Fibroblast of skin of left quadriceps (primary cell): ENCODE data around the gene DKK3.

ENCODE experiments used
- DNase-seq, 2 experiments: peaks; one replicate each; pipeline ENCODE4 v3.0.0-alpha.2; 2013; ENCODE audit warnings: low read depth in 2 of 2

The DKK3 gene

DNA sequence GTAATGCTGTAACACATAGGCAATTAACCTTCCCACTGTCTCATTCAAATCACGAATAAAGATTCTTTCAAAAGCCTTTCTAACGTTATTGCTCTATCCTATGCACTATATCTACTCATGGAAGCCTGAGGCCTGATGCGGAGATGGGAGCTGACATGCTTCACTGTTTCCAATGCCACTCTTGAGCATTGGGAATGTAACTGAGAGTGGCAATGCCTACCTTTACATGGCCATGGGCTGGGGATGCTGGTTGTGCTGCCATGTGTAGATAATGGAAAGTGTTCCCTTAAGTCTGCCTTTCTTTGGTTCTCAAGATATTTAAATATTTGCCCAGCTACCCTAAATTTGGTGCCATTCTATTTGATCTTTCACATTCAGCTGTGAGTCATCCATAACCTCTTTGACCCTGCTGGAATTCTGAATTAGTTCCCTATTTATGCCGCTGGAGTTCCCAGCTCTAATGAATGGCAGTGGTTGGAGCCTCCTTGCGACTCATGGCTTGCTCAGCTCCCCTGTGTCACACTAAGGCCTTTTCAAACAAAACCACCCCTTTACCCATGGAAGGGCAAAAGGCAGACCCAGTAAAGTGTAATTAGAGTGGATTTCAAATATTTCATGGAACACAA is 21.4 kb upstream of the DKK3 start:
- DNase-seq, result no peak

DNA sequence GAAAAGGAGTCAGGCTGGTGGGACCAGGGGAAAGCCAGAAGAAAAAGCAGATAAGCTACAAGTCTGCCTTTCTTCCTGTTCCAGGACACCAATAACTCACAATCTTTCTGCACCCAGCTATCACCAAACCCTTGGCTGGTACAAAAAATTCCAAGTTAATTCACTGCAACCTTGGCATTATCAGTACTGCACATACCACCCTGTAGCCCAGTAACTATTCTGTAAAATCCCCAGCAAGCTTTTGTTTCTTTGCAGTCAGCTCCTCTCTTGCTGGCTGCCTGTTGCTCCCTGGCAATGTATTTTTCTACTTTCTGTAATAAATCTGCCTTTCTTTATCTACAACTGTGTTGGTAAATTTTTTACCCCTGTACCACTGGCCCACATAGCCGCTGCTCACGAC is 20.7 kb upstream of the DKK3 start:
- no peak for DNase-seq

DNA sequence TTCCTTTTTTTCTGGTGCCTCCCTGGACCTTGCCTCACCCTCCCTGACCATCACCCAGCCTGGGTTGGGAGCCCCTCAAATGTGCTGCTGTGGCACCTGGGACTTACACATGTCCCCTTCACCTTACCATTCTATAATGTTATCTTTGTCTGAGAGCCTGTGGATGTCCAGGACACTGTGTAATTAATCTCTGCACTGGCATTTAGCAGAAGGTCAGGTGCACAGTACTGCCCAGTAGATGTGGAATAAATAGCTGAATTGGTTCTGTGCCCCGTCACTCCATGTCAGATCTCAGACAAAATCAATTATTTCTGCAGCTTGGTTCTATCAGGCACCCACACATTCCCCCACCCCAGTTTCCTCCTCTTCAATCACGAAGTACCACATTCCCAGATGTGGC is 19.9 kb upstream of the DKK3 start:
- DNase-seq, result no peak

- no peak for DNase-seq
Measured at GRCh38 chr11:12026331-12027211, 18.1 kb upstream of the DKK3 start.

- no peak for DNase-seq
Measured at GRCh38 chr11:12024254-12024926, 16.0 kb upstream of the DKK3 start.

DNA sequence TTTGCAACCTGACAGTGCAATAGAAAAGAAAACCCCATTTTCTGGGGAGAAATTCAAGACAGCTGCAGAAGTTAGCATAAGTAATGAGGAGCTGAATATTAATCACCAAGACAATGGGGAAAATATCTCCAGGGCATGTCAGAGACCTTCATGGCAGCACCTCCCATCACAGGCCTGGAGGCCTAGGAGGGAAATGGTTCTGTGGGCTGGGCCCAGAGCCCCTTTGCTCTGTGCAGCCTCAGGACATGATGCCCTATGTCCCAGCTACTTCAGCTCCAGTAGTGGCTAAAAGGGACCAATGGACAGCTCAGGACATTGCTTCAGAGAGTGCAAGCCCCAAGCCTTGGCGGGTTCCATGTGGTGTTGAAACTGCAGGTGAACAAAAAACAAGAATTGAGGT is 14.6 kb upstream of the DKK3 start:
- DNase-seq, result no peak

GRCh38 chr11:12020546-12020945 is 12.1 kb upstream of the DKK3 start:
- no peak for DNase-seq

DNA sequence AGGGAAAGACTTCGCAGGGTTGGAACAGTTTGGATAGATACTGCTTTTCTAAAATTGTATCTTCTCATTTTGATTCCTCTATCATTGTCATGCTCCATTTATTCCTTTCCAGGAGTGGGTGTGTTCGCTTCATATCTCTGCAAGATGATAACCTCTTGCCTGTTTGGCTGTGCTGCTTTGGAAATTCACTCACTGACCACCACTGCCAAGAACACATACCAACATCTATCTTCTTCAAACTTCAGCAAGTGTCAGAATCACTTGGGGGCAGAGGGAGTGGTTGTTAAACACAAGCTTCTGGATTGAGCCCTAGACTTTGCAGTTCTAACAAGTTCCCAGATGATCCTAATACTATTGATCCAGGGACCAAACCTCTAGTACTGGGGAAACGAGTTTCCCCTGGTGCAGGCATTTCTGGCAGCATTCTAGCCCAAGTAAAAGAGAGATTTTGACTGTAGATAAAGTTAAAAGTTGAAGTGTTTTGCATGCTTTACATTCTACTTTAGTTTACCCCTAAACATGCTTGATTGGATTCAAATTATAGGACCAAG is 11.5 kb upstream of the DKK3 start:
- no peak for DNase-seq

DNA sequence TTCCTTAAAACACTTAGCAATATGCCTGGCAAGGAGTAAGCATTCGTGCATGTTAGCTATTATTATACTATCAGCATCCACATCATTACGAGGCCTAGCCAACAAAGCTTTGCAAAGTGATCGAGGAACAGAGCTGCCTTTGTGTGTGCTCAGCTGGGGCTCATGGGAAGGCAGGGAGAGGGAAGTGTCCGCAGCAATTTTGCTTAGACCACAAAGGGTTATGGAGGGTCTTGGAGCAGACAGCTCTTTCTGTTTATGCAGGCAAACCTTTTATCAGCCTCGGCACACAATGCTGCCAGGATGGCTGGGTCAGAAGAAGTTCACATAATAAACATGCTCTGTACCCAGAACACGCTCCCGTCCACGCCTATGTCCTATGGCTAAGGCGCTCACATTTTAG is 10.9 kb upstream of the DKK3 start:
- no peak for DNase-seq

- no peak for DNase-seq
Measured at GRCh38 chr11:12017865-12018453, 9.5 kb upstream of the DKK3 start.

GRCh38 chr11:12017243-12017678 is 8.8 kb upstream of the DKK3 start:
- DNase-seq, result no peak

DNA sequence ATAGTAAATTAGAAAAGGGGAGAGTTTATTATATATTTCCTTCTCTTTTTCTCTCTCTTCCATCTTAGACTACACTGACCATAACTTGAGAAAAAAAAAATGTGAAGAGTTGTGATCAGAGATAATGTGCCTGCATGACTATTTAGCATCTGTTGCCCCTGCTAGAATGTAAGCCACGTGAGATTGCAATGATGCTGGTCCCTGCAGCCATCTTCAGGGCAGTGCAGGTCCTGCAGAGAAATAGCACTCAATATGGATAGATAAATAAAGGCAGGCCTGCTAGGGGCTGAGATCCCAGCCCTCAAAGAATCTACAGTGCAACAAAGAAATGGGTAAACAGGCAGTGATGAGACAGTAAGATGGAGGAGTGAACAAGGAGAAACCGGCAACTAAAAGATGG is 7.8 kb upstream of the DKK3 start:
- no peak for DNase-seq

GRCh38 chr11:12015486-12015885 is 7.1 kb upstream of the DKK3 start:
- no peak for DNase-seq

- DNase-seq, result no peak
Measured at GRCh38 chr11:12013781-12014180, 5.4 kb upstream of the DKK3 start.

DNA sequence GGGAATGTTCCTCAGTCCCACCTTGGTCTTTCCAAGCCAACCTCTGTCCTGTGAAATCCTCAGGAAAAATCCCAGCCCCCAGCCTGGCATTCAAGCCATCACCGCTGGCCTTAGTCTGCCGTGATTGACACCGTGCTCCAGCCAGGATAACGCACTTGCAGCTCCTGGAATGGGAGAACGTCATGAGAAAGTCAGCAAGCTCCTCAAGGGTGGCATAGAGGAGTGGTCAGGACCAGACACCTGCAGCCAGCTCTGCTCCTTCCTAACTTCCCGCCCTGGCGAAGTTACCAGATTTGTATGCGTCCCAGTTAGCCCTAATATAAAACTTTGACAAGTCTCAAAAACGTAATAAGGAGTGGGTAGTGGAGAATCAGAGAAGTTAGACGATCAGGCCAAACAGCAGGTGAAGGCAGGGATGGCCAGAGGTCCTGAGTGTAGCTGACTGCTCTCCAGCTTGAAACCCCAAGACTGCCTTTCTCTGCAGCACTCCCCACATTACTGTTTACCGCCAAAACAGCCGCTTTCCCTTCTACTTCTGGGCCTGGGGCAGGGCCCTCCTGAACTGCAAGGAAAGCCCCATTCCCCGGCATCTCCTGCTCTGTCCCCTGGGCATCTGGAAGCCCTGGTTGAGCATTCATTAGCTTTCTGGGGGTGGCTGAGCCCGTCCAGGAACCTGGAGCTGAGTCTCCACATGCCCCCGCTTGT is 1.3 kb upstream of the DKK3 start:
- DNase-seq, result no peak

DNA sequence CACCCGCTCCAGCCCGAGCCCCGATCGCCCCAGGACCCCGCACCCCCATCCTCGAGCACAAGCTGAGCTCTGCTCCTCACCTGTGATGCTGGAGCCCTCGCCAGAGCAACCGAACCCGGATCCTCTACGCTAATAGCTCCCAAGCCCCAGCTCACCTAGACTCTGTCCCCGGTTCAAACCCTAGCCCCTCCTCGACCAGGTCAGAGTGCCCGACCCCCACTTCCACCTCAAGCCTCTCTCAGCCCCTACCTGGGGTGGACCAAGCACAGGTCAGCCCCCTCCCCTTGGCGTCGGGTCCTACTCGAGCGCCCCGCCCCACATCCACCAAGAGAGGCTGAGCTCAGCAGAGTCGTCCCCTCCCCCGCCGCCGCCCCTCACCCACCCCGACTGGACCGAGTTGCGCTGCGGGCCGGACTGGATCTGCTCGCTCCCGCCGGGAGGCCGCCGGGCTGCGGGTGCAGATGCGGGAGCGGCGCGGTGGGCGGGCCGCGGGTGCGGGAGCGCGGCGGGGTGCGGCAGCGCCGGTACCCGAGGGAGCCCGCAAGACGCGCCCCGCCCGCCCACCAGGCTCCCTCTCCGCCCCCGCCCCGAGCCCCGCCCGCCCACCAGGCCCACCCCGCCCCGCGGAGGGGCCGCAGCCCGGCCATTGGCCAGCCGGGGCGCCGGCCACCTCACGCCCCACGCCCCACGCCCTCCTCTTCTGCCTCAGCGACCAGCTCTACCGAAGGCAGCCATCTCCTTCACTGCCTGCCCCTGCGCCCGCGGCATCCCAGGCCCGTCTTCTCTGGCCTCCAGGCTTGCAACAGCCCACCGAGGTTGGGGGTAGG is 577 bp upstream of the DKK3 start:
- no peak for DNase-seq

- no peak for DNase-seq
Measured at GRCh38 chr11:12007230-12007593, 1.2 kb downstream of the DKK3 start.

- DNase-seq, result no peak
Measured at GRCh38 chr11:12006552-12007229, 1.7 kb downstream of the DKK3 start.

GRCh38 chr11:12005476-12005875 is 3.0 kb downstream of the DKK3 start:
- DNase-seq, result no peak

GRCh38 chr11:12005061-12005460 is 3.4 kb downstream of the DKK3 start:
- no peak for DNase-seq
